ENCODE results near the gene TMCC1. TPM values are rescaled to one million over a fixed set of nuclear protein-coding genes. Genes with fewer than 3 reads are reported as not detected.

Gene TMCC1
- total RNA-seq, 2 donors from 2014 or later: 16.7 to 16.9 TPM

- Mint-ChIP-seq H3K36me3 (ENCODE audit: insufficient read depth in 2 of 2) (no peaks in the 10 kb centered on the region), H3K9me3 (no peaks in the 10 kb centered on the region), H3K27me3 (ENCODE audit: low read depth) (no peaks in the 10 kb centered on the region), H3K27ac (no peak overlapping the region), H3K4me1 (ENCODE audit: low read depth) (no peaks in the 10 kb centered on the region), H3K4me3 (no peak overlapping the region)
- no peak for DNase-seq
- no peak for ATAC-seq (replicated peaks in 1 of 2)
These were observed 228.3 kb downstream of the TMCC1 start for GRCh38 chr3:129665024-129665768.

GRCh38 chr3:129663930-129664646 lies 229.4 kb downstream of the TMCC1 start:
- H3K27me3 Mint-ChIP-seq (ENCODE audit: low read depth): no peaks in the 10 kb centered on the region
- DNase-seq (no peak), ATAC-seq (replicated peaks in 1 of 2) (no peak)
- no peaks in the 10 kb centered on the region for H3K36me3 Mint-ChIP-seq (ENCODE audit: insufficient read depth in 2 of 2)
- no peak overlapping the region for H3K27ac Mint-ChIP-seq
- H3K4me3 Mint-ChIP-seq: no peak overlapping the region
- no peaks in the 10 kb centered on the region for H3K9me3 Mint-ChIP-seq
- H3K4me1 Mint-ChIP-seq (ENCODE audit: low read depth): no peaks in the 10 kb centered on the region

GRCh38 chr3:129663045-129663446 lies 230.5 kb downstream of the TMCC1 start:
- ATAC-seq (replicated peaks in 1 of 2) (no peak), DNase-seq (no peak)
- no peaks in the 10 kb centered on the region for H3K36me3 Mint-ChIP-seq (ENCODE audit: insufficient read depth in 2 of 2)
- no peaks in the 10 kb centered on the region for H3K9me3 Mint-ChIP-seq
- H3K4me1 Mint-ChIP-seq (ENCODE audit: low read depth): peaks cover 4% of the 10 kb centered on the region
- H3K27ac Mint-ChIP-seq: no peak overlapping the region
- H3K27me3 Mint-ChIP-seq (ENCODE audit: low read depth): no peaks in the 10 kb centered on the region
- H3K4me3 Mint-ChIP-seq: no peak overlapping the region

- H3K4me1 Mint-ChIP-seq (ENCODE audit: low read depth): peaks cover 13% of the 10 kb centered on the region
- ATAC-seq (replicated peaks in 1 of 2): peak; percentile 25 to 72
- no peaks in the 10 kb centered on the region for H3K9me3 Mint-ChIP-seq
- H3K36me3 Mint-ChIP-seq (ENCODE audit: insufficient read depth in 2 of 2): no peaks in the 10 kb centered on the region
- H3K27ac Mint-ChIP-seq: no peak overlapping the region
- no peak for DNase-seq
- H3K27me3 Mint-ChIP-seq (ENCODE audit: low read depth): no peaks in the 10 kb centered on the region
- no peak overlapping the region for H3K4me3 Mint-ChIP-seq
These were observed 231.3 kb downstream of the TMCC1 start for GRCh38 chr3:129662191-129662608.

GRCh38 chr3:129661766-129662165 lies 231.7 kb downstream of the TMCC1 start:
- no peak overlapping the region for H3K27ac Mint-ChIP-seq
- H3K9me3 Mint-ChIP-seq: no peaks in the 10 kb centered on the region
- ATAC-seq (replicated peaks in 1 of 2) (no peak), DNase-seq (no peak)
- H3K36me3 Mint-ChIP-seq (ENCODE audit: insufficient read depth in 2 of 2): no peaks in the 10 kb centered on the region
- no peak overlapping the region for H3K4me3 Mint-ChIP-seq
- H3K27me3 Mint-ChIP-seq (ENCODE audit: low read depth): no peaks in the 10 kb centered on the region
- peaks cover 14% of the 10 kb centered on the region for H3K4me1 Mint-ChIP-seq (ENCODE audit: low read depth)

GRCh38 chr3:129658110-129658843 lies 235.2 kb downstream of the TMCC1 start:
- Mint-ChIP-seq H3K27me3 (ENCODE audit: low read depth) (no peaks in the 10 kb centered on the region), H3K27ac (peak overlapping the region; percentile 11), H3K4me1 (ENCODE audit: low read depth) (peaks cover 14% of the 10 kb centered on the region), H3K9me3 (no peaks in the 10 kb centered on the region), H3K36me3 (ENCODE audit: insufficient read depth in 2 of 2) (no peaks in the 10 kb centered on the region), H3K4me3 (no peak overlapping the region)
- no peak for DNase-seq
- ATAC-seq (replicated peaks in 1 of 2): no peak

- Mint-ChIP-seq H3K4me3 (no peak overlapping the region), H3K27me3 (ENCODE audit: low read depth) (no peaks in the 10 kb centered on the region), H3K4me1 (ENCODE audit: low read depth) (peaks cover 14% of the 10 kb centered on the region), H3K9me3 (no peaks in the 10 kb centered on the region), H3K27ac (no peak overlapping the region), H3K36me3 (ENCODE audit: insufficient read depth in 2 of 2) (no peaks in the 10 kb centered on the region)
- no peak for ATAC-seq (replicated peaks in 1 of 2)
- no peak for DNase-seq
These were observed 236.1 kb downstream of the TMCC1 start for GRCh38 chr3:129657261-129658046.

- DNase-seq (no peak), ATAC-seq (replicated peaks in 1 of 2) (no peak)
- Mint-ChIP-seq H3K4me1 (ENCODE audit: low read depth) (peaks cover 14% of the 10 kb centered on the region), H3K27me3 (ENCODE audit: low read depth) (no peaks in the 10 kb centered on the region), H3K36me3 (ENCODE audit: insufficient read depth in 2 of 2) (no peaks in the 10 kb centered on the region), H3K9me3 (no peaks in the 10 kb centered on the region), H3K4me3 (no peak overlapping the region), H3K27ac (no peak overlapping the region)
These were observed 236.8 kb downstream of the TMCC1 start for GRCh38 chr3:129656659-129657247.

- Mint-ChIP-seq H3K9me3 (no peaks in the 10 kb centered on the region), H3K36me3 (ENCODE audit: insufficient read depth in 2 of 2) (no peaks in the 10 kb centered on the region), H3K27ac (no peak overlapping the region), H3K4me3 (no peak overlapping the region), H3K4me1 (ENCODE audit: low read depth) (peaks cover 14% of the 10 kb centered on the region), H3K27me3 (ENCODE audit: low read depth) (no peaks in the 10 kb centered on the region)
- ATAC-seq (replicated peaks in 1 of 2) (no peak), DNase-seq (no peak)
These were observed 238.2 kb downstream of the TMCC1 start for GRCh38 chr3:129655291-129655700.

GRCh38 chr3:129654131-129654530 lies 239.4 kb downstream of the TMCC1 start:
- Mint-ChIP-seq H3K27ac (no peak overlapping the region), H3K36me3 (ENCODE audit: insufficient read depth in 2 of 2) (no peaks in the 10 kb centered on the region), H3K4me3 (no peak overlapping the region), H3K9me3 (no peaks in the 10 kb centered on the region), H3K4me1 (ENCODE audit: low read depth) (peaks cover 14% of the 10 kb centered on the region), H3K27me3 (ENCODE audit: low read depth) (no peaks in the 10 kb centered on the region)
- ATAC-seq (replicated peaks in 1 of 2) (no peak), DNase-seq (no peak)

GRCh38 chr3:129653019-129653418 lies 240.5 kb downstream of the TMCC1 start:
- no peaks in the 10 kb centered on the region for H3K36me3 Mint-ChIP-seq (ENCODE audit: insufficient read depth in 2 of 2)
- DNase-seq (no peak), ATAC-seq (replicated peaks in 1 of 2) (no peak)
- H3K4me1 Mint-ChIP-seq (ENCODE audit: low read depth): peaks cover 9% of the 10 kb centered on the region
- H3K27ac Mint-ChIP-seq: no peak overlapping the region
- H3K4me3 Mint-ChIP-seq: no peak overlapping the region
- no peaks in the 10 kb centered on the region for H3K27me3 Mint-ChIP-seq (ENCODE audit: low read depth)
- no peaks in the 10 kb centered on the region for H3K9me3 Mint-ChIP-seq

GRCh38 chr3:129651435-129652202 lies 241.9 kb downstream of the TMCC1 start:
- no peaks in the 10 kb centered on the region for H3K9me3 Mint-ChIP-seq
- no peak overlapping the region for H3K27ac Mint-ChIP-seq
- no peaks in the 10 kb centered on the region for H3K36me3 Mint-ChIP-seq (ENCODE audit: insufficient read depth in 2 of 2)
- no peak for ATAC-seq (replicated peaks in 1 of 2)
- H3K27me3 Mint-ChIP-seq (ENCODE audit: low read depth): no peaks in the 10 kb centered on the region
- no peak for DNase-seq
- no peak overlapping the region for H3K4me3 Mint-ChIP-seq
- H3K4me1 Mint-ChIP-seq (ENCODE audit: low read depth): no peaks in the 10 kb centered on the region
